GM18907 (cell line): ENCODE measurements around the gene PHF13.
"Not testable (repeated sequence)": the region's sequence is repeated elsewhere in the genome, so short reads cannot be mapped to it uniquely, and the experiment has no call there.

Experiments
- ATAC-seq: cut with Tn5 transposase; IDR thresholded peaks from one replicate; pipeline ENCODE4 v1.9.1; 2021; ENCODE audit warnings: mild to moderate bottlenecking, moderate library complexity; ENCODE audit not compliant: unreplicated experiment

Gene PHF13

DNA sequence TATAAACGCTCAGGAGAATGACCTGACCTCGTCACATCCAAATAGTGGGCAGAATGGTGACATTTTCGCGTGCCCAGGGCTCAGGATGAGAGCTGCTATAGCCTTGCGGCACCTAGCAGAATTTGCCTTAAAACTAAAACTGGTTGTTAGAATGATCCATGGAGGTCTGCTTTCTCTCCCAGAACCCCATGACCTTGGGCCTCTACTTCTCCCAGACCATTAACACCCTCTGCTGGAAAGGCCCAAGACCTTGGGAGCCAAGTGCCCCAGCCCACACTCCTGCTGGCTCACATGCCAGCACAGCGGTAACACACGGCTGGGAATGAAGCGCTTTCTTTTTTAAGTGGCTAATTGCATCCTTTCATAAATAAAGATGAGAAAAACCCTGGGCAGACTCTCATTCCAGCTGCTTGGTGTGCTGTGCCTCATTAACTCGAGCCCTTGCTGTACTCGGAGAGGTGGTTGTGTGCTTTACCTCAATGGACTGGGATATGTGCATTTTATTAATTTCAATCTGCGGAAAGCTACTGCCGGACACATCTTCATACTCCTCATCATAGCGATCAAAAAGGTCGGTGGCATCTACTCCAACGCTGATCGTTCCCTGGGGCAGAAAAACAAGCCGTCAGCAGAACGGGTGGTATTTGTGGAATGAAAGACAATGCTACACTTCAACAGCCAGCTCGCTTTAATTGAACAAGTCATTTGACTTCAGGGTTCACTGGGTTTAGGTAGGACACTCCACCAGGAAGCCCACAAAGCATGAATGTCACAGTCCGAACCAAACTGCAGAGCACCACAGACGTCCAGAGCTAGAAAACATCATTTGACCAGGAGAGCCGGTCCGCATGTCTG lies 40.1 kb downstream of the PHF13 start:
- no peak for ATAC-seq

- ATAC-seq = no peak
Measured at GRCh38 chr1:6657138-6657537, 43.6 kb downstream of the PHF13 start.

DNA sequence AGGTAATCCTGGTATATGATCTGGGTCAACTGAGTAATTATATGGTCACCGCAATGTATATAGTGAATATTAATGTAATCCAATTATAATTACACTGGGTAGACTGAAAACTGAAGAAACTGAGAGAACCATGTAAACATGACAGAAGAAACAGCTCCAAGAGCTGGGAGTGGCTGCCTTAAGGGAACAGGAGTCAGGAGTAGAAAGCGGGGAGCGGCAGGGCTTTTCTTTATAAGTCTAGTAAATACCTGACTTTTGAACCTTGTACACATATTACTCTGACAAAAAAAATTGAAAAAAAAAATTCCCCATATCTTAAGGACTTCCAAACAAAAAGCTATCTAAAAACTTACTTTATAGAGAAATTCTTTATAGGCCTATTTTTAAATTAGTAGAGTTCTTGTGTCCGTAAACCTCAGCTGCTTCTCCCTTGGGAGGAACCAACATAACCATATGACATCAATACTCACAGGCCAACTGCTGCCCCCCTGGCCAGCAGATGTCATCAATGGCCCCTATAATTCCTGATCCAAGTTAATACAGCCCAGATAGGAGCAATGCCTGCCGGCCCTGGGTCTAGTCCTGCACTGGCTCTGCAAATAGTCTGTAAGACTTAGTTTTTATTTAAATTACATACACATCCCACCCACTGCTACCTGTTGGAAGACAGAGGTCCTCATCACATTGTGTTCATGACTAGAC lies 45.0 kb downstream of the PHF13 start:
- no peak for ATAC-seq

DNA sequence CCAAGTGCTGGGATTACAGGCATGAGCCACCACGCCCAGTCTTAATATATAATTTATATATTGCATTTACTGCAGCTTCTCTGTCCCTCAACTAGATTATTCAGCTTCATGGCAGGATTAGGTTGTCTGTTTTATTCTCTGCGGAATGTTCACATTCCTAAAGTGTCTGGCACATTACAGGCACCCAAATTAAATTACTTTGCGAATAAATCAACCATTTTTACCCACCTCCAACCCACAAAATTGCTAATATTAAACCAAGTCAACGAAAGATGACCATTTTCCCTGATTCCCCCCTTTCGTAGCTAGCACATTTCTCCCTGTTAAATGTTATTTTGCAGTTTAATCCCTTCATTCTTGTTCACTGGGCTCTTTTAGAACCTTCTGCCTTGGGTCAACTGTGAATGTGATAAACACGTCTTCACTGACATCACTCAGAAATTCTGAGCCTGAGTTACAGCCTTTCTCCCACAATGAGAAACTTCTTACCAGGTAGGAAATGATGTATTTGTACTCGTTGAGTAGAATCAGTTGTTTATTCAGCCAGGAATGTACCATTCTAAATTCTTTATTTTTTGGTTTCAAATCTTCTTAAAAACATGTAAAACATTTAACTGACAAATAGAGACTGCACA lies 47.0 kb downstream of the PHF13 start:
- ATAC-seq = no peak

GRCh38 chr1:6662468-6662867 lies 48.9 kb downstream of the PHF13 start:
- ATAC-seq = not testable (repeated sequence)

DNA sequence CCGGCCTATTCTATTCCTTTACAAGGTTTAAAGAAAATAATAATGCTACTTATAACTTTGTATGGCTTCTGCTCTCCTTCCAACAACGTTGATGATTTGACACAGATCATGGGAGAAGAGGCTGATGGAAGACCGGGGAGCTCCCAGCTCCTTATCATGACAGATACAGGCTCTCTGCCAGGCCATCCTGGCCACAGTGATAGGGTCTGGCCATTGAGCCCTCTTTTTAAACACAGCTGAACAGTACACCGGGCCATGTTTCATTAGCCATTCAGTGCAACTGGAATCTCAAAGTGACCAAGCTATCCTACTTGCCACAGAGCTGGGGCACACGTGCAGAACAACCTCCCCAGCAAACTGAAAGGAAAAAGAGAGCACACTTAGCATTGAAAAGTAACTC lies 53.2 kb downstream of the PHF13 start:
- ATAC-seq = no peak

GRCh38 chr1:6667139-6667538 lies 53.6 kb downstream of the PHF13 start:
- no peak for ATAC-seq

DNA sequence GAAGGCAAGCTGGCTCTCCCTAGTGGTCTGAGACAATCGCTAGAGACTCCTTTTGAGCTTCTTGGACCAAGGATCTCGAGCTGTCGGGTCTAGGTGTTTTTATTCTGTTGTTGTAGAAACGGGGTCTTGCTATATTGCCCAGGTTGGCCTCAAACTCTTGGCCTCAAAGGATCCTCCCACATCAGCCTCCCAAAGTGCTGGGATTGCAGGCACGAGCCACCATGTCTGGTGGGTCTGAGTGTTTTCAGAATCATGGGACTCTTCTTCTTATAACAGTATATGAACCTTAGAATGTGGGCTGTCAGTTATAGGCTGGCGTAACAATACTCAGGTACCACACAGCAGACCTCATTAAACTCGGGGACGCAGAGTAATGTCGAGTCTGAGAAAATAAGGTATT lies 55.0 kb downstream of the PHF13 start:
- no peak for ATAC-seq

GRCh38 chr1:6672558-6672957 lies 59.0 kb downstream of the PHF13 start:
- ATAC-seq = no peak
